WI38 (cell line): Measurements from ENCODE around the gene MCTP1.

ENCODE experiments used
- H3K4me3 ChIP-seq: 2 replicates; pipeline ENCODE4 v1.5.1; 2011; ENCODE audit warnings: low read depth, mild to moderate bottlenecking, control low read depth, low read length
- CTCF ChIP-seq: IDR thresholded peaks from 2 replicates; pipeline ENCODE4 v1.5.1; 2012; ENCODE audit warnings: low read depth, mild to moderate bottlenecking, control low read depth, low read length

The MCTP1 gene

GRCh38 chr5:95251185-95251584, 33.7 kb downstream of the MCTP1 start:
- no peak overlapping the region for H3K4me3 ChIP-seq
- no peak for TF ChIP-seq CTCF

GRCh38 chr5:95244479-95244878, 40.4 kb downstream of the MCTP1 start:
- H3K4me3 ChIP-seq, result no peak overlapping the region
- no peak for TF ChIP-seq CTCF

- no peak overlapping the region for H3K4me3 ChIP-seq
- TF ChIP-seq CTCF, result no peak
Measured at GRCh38 chr5:95241635-95242034, 43.3 kb downstream of the MCTP1 start.

- TF ChIP-seq CTCF, result no peak
- no peak overlapping the region for H3K4me3 ChIP-seq
Measured at GRCh38 chr5:95241161-95241560, 43.7 kb downstream of the MCTP1 start.

- no peak for TF ChIP-seq CTCF
- H3K4me3 ChIP-seq, result no peak overlapping the region
Measured at GRCh38 chr5:95238560-95239325, 46.2 kb downstream of the MCTP1 start.

- no peak for TF ChIP-seq CTCF
- H3K4me3 ChIP-seq, result no peak overlapping the region
Measured at GRCh38 chr5:95237324-95237723, 47.6 kb downstream of the MCTP1 start.

- no peak for TF ChIP-seq CTCF
- no peak overlapping the region for H3K4me3 ChIP-seq
Measured at GRCh38 chr5:95235439-95235982, 49.4 kb downstream of the MCTP1 start.
